Measurements from ENCODE around the gene PARD6B. TPM values are rescaled to one million over a fixed set of nuclear protein-coding genes. Genes with fewer than 3 reads are reported as not detected.

Gene PARD6B
- total RNA-seq, 1 experiment from 2014 or later = 4.7 TPM

DNA sequence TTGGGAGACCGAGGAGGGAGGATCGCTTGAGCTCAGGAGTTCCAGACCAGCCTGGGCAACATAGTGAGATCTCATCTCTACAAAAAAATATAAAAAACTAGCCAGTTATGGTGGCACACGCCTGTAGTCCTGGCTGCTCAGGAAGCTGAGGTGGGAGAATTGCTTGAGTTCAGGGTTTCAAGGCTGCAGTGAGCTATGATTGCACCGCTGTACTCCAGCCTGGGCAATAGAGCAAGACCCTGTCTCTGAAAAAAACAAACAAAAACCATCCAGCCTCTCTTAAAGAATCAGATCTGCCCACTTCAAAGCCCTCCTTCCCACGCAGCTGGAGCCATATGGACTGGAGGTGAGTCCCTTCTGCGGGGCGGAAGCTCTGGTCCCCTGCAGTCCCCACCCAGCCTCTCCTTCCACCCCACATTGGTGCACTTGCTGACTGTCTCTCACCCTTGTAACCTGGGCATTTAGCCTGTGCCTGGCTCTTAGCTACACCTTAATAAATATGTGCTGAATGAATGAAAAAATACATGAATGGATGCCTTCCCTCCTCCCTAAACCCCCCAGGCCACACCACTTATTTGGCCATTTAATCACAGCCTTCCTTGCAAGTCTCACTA lies 7.2 kb upstream of the PARD6B start:
- no peak for DNase-seq (ENCODE audit: low spot score)

DNA sequence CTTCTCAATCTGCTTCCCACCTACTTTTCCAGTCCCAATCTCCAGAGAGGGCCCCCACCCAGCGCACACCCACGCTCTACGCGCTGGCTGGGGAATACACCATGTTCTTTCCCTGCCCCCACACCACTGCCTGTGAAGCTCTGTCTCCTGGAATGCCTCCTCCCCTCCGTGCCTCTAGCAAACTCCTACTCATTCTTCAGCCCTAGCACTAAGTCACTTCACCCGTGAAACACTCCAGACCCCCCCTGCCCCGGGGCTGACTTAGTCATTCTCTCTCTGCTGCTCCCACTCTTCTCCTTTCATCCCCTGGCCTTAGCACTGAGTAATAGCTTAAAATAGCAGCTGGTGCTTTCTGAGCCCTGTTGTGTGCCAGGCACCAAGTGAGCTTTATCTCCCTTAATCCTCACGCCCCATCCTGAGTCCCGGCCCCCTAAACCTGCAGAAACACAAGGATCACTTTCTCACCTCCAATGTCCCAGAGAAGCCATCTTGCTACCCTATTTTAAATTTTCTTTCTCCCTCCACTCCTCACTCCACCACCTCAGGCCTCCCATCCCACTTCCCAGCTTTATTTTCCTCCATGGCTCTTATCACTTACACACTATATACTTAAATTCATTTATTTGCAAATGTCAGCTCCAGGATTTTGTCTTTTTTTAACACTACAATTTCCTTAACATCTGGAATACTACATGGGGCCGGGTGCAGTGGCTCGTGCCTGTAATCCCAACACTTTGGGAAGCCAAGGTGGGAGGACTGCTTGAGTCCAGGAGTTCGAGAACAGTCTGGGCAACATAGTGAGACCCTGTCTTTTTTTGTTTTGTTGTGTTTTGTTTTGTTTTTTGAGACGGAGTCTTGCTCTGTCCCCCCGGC lies 6.3 kb upstream of the PARD6B start:
- peak; percentile 92 for DNase-seq (ENCODE audit: low spot score)

DNA sequence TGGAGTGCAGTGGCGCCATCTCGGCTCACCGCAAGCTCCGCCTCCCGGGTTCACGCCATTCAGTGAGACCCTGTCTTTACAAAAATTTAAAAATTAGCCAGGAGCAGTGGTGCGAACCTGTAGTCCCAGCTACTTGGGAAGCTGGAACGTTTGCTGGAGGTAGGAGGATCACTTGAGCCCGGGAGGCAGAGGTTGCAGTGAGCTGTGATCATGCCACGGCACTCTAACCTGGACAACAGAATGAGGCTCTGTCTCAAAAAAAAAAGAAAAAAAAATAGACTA lies 5.7 kb upstream of the PARD6B start:
- DNase-seq (ENCODE audit: low spot score) = no peak

DNA sequence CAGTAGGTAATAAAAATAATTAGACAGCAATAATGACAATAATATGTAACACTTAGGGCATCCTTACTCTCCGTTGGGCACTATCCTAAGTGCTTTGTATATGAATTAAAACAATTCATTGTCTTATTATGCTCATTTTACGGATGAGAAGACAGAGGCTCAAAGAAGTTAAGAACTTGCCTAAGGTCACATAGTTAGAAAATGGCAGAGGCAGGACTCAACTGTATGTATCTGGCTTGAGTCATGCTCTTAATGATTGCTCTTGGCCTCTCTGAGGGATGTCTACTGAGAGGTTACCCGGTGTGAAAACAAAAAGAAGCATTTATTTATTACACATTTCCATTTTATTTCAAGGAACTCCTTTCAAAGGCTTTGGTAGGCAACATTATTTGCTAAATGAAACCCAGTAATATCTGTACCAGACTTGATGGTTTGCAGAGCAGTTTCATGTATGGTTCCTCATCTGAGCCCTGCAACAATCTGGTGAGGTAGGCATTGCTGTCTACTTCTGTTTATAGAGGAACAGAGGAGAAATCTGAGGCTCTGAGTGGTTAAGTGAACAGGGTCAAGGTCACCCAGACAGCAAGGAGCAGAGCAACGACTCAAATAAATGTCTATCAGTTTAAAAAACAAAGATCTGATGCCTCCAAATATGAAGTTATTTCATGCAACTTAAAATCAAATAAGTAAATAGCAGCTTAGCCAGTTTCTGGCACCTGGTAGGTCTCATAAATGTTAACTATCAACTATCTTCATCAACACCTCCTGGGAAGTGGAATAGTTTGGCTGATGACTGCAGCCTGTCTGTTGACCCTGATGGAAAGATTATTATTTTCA lies 4.2 kb upstream of the PARD6B start:
- no peak for DNase-seq (ENCODE audit: low spot score)

DNA sequence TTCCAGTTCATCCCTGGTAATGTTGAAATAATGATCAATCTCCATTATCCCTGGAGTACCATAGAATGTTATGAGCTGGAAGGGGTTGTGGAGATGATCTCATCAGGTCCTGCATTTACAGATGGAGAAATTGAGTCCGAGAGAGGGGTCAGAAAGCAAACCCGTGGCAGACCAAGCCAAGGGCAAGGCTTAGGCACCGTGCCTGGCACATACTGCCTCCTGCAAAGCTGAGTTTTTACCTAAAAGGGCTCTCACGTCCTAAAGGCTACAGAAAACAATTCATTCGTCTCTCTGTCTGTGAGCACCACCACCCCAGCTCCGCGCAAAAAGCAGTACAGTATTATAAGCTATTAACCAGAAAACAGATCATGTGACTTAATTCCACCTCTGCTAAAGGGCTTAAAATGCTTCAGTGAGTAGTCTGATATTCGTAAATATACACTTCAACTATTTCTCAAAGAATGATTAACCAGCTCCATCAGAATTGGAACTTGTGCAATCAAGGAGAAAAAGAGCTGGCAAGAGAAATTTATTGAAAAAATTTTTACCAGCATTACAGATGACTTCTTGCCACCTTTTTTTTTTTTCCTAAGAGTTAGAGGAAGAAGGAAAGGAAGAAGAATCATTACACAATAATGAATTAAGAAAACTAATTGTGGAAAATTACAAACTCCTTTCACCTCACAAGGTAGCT lies 3.4 kb upstream of the PARD6B start:
- no peak for DNase-seq (ENCODE audit: low spot score)

DNA sequence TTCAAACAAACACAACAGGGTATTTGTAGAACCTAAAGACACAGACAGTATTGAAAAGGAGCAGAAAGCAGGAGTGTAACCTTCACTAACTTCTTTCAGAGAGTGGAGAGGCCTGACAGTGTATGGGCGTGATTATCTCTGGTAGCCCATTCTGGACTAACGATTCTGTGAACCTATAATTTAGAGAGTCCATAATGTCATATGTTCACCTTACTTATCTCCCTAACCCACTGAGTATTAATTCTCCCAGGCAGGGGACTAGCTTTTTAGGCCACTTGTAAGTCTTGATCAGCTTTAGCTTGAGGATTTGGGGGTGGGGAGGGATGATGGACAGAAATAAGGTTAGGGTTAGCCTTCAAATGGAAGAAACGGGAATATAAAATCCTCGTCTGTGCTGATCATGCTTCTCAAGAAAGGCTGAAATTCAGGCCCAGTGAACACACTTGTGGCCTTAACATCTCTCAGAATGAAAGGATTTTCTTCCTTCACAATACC lies 2.8 kb upstream of the PARD6B start:
- no peak for DNase-seq (ENCODE audit: low spot score)

DNA sequence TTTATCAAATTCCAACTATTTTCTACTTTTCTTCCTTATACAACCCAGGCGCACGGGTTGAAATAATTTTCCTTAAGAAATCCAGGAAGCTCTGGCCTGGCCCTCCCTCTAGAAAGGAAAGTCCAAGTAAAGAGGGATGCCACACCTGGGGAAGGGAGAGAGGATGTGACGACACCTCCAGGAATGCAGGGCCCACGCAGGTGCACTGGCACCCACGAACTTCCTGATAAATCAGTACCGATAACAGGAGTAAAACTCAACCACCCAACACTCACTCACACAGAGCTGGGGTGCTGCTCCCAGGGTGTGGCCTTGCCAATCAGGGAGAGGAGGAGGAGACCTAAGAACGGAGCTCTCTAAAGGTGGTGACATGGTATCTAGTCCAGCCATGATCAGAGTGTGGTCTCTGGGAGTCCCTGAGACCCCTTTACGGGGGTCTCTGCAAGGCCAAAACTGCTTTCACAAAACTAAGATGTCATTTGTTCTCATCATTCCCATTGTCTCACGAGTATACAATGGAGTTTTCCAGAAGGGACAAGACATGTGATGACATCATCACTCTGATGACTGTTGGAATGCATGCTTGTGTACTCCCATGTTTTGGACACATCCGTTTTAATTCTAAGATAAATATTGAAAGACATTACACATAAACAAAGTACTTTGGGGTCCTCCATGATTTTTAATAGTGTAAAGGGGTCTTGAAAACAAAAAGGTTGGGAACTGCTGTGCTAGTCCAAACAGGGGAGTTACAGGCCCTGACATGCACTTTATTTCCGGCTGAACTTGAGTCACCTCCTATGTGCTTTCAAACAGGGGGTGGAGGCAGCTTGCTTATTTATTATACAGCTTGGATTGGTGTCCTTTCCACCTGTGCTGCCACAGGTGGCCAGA lies 2.2 kb upstream of the PARD6B start:
- no peak for DNase-seq (ENCODE audit: low spot score)

DNA sequence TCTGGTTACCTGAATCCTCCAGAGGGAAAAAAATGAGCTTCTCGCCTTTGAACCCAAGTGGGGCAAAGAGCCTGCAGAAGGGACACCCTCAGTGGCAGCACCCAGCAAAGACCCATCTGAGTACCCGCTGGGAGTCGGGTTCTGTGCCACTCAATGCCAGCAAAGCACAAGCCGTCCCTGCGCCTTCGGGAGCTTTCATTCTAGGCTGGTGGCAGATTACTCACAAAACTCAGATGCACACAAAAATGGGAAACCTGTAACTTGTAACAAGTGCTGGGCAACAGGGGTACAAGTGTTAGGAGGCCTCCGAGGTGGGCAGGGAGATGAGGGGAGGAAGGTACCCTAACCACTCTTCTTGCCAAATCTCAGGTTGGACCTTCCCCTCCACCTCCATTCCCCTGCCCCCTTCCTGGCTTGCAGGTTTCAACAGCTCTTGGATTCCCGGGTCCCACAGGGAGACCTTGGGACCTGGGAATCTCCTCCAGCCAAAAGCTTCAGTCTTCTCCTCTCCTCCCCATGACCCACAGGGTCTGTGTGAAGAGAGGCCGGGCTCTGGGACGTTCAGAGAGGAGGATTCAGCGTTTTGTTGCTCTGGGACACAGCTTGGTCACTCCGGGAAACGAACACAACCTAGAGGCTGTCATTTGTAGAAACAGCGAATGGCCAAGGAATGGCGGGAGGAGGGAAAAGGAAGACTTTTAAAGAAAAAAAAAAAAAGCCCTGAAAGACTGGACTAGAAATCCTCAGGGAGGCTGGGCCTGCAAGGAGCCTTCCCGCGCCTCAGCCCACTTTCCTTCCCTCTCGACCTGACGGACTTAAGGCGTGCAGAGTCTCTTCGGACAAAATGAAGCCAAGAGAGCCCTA lies 1.2 kb upstream of the PARD6B start:
- no peak for DNase-seq (ENCODE audit: low spot score)

DNA sequence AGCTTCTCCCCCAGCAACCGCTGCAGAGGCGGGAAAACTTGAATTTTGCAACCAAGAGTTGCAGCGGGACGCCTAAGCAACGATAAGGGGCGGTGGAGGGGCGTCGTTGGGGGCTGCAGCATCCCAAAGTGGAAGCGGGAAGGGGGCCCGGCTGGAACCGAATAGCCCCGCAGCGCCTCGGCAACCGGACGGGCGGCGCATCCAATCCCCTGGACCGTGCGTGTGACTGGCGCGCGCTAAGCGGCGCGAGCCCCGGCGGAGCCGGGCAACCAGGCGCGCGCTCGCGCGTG lies 670 bp upstream of the PARD6B start:
- DNase-seq (ENCODE audit: low spot score) = no peak

DNA sequence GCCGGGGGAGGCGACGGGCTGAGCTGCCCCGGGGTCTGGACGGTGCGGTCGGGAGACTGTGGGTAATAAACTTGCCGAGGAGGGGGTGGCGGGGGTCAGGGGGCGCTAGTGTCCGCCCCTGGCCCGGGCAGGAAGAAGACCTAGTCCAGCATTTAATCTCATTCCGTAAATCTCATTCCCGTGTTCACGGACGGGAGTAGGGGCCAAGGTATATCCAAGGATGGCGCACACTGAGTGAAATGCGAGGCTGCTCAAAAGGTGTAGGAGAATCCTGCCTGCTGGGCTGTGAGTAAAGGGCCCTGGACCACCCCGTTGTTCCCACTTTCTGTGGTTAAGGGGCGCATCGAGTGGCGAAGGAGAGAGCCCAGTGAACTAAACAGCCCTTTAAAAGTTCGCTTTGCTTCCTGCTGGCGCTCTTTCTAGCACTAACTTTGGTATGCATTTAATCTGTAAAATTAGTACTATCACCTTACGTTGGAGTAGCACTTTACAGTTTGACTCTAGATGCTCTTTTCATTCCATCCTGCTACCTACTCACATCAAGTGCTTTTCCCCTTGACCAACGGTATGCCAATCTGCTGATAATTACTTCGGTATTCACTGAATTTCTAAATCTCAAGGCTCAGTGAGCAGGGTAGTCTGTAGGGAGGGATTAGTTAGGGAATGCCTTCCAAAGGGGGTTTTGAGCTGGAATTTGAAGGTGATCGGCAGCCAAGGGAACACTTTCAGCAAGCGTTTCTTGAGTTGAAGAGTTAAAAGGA lies 730 bp downstream of the PARD6B start:
- DNase-seq (ENCODE audit: low spot score) = no peak

DNA sequence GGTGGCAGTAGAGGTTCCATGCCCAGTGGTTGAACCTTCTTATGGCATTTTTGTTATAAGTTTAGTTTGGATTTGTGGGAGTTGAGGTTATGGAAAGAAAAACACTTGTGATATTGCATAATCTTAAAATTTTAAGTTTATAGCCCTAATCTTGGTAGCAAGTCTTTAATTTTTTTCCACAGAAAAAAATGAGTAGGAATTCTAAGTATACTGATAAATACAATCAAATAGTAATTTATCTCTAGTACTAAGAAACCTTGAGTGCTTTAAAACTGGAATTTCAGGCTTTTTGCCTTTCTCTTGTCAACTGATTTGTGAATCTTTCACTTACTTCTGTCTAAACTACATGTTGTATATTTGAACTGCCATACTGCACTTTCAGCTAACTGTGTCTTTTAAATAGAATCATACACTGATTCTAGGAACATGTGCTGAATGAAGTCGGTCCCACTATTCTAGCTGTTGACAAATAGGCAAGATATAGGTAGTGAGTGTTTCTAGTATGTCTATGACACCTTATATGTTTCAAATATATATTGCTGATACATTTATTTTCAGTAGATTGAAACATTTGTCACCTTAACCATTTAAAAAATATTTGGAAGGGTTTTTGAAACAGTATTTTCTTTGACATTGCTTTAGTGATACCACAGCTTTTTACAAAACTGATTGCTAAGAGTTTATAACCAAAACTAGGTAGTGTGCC lies 2.4 kb downstream of the PARD6B start:
- DNase-seq (ENCODE audit: low spot score) = no peak

DNA sequence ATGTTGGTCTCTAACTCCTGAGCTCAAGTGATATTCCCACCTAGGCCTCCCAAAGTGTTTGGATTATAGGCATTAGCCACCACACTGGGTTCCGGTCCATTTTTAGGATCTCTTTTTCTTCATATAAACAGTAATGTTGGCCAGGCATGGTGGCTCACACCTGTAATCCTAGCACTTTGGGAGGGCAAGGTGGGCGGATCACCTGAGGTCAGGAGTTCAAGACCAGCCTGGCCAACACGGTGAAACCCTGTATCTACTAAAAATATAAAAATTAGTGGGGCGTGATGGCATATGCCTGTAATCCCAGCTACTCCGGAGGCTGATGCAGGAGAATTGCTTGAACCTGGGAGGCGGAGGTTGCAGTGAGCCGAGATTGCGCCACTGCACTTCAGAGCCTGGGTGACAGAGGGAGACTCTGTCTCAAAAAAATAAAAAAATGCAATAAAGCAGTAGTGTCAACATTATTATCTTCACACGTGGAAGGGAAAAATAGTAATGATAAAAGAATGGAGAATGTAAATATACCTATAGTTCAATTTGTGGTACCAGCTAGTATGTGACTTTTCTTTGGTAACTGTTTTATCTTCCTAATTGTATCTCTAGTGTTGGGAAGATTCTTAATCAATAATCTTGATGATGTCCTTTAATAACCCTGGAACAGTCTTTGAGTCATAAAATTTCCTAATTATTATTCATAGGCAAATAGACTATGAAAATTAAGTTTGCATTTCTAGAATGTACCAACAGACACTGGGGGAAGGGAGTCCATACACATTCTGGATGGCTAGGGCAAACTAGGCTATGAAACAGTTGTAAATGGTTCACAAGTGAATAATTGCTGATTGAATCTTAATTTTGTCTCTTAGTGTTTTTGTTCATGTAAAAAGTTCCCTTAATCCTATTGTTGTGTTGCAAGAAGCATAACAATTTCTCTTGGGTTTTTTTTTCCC lies 3.6 kb downstream of the PARD6B start:
- no peak for DNase-seq (ENCODE audit: low spot score)

DNA sequence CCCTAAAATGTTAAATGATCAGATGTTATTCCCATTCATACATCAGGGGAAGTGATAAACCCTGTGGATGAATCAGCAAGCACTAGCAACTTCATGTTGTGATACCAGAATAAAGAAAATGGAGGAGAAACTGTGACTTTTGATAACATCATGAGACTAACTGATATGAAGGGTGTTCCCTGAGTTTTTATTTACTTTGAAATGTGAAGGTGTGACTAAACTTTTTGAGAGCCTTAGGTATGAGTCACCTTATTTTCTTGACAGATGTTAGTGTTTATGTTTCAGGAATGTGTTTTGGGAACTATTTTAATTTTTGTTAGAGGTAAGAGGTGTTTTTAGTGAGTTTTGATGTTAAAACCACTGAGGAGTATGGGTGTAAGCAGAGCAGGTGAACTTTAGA lies 4.4 kb downstream of the PARD6B start:
- DNase-seq (ENCODE audit: low spot score) = peak; percentile 65

DNA sequence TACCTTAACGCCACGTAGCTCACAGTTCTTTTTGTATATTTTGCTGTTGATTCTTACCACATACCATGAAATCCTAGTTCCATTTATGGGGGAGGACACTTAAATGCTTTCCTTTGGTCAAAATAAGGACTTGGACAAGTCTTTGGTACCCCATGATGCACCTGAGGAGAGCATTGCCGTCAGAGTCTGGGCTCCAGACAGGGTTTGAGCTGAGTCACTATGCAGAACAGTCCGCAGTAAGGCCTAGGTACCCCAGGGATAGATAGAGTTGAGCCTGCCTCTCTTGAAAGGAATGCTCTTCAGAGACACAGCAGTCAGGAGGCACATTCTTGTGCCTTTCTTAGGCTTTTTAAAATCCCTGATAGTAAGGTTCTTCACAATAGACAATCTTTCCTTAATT lies 6.0 kb downstream of the PARD6B start:
- DNase-seq (ENCODE audit: low spot score) = no peak

DNA sequence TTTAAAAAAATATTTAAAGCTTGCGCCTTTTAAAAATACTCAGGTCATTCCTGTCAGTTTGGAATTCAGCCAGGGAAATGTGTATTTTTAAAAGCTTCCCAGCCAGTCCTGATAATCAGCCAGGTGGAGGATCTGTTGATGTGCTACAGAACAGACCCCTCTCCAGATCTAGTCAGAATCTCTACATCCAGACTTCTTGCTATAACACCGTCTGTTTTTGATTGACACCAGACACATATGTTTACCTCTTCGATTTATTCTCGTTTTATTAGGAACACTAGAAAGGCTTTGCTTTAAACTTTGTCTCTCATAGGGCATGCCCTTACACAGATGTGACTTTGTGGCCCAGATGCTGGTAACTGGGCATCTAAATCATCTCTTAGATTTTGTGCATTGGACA lies 11.7 kb downstream of the PARD6B start:
- no peak for DNase-seq (ENCODE audit: low spot score)

DNA sequence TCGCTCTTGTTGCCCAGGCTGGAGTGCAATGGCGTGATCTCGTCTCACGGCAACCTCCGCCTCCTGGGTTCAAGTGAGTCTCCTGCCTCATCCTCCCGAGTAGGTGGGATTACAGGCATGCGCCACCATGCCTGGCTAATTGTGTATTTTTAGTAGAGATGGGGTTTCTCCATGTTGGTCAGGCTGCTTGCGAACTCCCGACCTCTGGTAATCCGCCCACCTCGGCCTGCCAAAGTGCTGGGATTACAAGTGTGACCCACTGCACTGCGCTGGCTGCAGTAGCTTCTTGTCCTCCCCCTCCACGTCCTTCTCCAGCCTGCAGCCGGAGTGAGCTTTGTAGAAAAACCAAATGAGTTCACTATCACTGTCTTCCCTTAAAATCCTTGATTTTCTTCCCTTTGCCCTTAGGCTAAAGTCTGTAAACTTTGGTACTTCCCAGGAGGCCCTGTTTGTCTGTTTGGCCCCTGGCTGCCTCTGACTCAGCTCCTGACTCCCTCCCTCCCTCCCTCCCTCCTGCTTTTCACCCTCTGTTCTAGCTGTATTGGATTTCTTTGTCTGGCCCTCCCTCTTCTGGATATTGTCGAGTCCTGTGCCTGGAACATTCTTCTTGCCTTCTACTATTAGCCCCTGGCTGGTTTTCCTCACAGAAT lies 12.9 kb downstream of the PARD6B start:
- DNase-seq (ENCODE audit: low spot score) = peak; percentile 87

DNA sequence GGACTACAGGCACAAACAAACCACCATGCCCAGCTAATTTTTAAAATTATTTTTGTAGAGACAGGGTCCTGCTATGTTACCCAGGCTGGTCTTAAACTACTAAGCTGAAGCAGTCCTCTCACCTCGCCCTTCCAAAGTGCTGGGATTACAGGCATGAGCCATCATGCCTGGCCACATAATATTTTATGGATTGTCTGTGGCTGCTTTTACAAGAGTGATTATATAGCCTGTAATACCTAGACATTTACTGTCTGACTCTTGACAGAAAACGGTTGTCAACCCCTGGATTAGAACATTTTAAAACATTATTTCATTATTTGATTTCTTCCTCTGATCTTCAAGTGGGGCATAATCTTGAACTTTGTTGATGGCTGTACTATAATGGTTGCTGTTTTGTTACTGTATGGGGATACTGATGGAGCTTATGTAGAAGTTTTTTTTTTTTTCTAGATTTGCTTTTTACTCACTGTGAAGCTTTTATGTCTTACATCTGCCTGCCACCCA lies 14.3 kb downstream of the PARD6B start:
- no peak for DNase-seq (ENCODE audit: low spot score)

All from A172 (cell line).